D721Med (cell line): ENCODE data around the gene CARD10.

ENCODE experiments used
- DNase-seq: peaks from one replicate; pipeline ENCODE4 v3.0.0; 2011; ENCODE audit warnings: low spot score; ENCODE audit not compliant: insufficient read length
- FAIRE-seq: peaks from 2 replicates; lab custom pipeline; 2011; peaks lifted over from hg19 to GRCh38; lab: Jason Lieb, UNC
- TF ChIP-seq, protein P1 (sequence below): IDR thresholded peaks from 2 replicates; pipeline ENCODE4 v1.5.1; 2012; ENCODE audit warnings: mild to moderate bottlenecking, control low read depth; ENCODE audit not compliant: insufficient read depth; ENCODE audit errors: missing control alignments

The CARD10 gene

GRCh38 chr22:37457093-37457893 lies 61.9 kb downstream of the CARD10 start:
- DNase-seq = no peak
- TF ChIP-seq, protein P1, sequence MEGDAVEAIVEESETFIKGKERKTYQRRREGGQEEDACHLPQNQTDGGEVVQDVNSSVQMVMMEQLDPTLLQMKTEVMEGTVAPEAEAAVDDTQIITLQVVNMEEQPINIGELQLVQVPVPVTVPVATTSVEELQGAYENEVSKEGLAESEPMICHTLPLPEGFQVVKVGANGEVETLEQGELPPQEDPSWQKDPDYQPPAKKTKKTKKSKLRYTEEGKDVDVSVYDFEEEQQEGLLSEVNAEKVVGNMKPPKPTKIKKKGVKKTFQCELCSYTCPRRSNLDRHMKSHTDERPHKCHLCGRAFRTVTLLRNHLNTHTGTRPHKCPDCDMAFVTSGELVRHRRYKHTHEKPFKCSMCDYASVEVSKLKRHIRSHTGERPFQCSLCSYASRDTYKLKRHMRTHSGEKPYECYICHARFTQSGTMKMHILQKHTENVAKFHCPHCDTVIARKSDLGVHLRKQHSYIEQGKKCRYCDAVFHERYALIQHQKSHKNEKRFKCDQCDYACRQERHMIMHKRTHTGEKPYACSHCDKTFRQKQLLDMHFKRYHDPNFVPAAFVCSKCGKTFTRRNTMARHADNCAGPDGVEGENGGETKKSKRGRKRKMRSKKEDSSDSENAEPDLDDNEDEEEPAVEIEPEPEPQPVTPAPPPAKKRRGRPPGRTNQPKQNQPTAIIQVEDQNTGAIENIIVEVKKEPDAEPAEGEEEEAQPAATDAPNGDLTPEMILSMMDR = peak; percentile 79
- FAIRE-seq = no peak

DNA sequence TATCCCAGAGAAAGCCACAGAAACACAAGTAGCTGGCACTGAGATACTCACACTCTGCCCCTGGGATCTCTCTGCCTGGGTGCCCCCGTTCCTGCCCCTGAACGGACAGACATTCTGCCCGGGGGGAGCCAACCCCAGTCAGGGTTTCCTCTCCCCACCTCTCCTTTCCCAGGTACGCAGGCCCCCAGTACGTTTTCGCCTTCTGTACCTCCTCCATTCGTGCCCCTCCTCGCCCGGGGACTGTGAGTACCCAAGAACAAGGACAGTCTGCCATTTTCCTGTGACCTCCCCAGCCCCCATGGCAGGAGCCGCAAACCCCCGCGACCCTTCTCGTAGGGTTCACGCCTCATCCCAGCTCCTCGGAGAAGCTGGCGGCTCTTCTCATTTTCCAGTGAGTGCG lies 62.9 kb downstream of the CARD10 start:
- no peak for FAIRE-seq
- TF ChIP-seq, protein P1 = no peak

DNA sequence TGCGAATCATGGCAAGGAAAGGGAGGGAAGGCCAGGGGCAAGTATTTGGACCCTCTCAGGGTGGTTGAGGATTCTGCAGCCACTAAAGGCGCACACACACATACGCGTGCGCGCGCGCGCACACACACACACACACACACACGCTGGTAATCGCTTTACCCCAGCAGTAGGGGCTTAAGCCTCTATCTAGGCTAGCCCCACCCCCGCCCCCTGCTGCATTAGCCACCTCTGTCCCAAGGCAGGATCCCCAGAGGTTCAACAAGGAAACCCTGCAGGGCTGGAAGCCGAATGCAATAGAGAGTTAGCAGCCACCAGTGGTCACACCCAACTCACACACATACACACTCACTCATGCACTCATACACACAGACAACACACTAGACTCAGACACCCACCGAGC lies 63.3 kb downstream of the CARD10 start:
- DNase-seq = no peak
- TF ChIP-seq, protein P1 = no peak
- no peak for FAIRE-seq

More for the DNA sequence above, 62.9 kb downstream of the CARD10 start:
- no peak for DNase-seq

DNA sequence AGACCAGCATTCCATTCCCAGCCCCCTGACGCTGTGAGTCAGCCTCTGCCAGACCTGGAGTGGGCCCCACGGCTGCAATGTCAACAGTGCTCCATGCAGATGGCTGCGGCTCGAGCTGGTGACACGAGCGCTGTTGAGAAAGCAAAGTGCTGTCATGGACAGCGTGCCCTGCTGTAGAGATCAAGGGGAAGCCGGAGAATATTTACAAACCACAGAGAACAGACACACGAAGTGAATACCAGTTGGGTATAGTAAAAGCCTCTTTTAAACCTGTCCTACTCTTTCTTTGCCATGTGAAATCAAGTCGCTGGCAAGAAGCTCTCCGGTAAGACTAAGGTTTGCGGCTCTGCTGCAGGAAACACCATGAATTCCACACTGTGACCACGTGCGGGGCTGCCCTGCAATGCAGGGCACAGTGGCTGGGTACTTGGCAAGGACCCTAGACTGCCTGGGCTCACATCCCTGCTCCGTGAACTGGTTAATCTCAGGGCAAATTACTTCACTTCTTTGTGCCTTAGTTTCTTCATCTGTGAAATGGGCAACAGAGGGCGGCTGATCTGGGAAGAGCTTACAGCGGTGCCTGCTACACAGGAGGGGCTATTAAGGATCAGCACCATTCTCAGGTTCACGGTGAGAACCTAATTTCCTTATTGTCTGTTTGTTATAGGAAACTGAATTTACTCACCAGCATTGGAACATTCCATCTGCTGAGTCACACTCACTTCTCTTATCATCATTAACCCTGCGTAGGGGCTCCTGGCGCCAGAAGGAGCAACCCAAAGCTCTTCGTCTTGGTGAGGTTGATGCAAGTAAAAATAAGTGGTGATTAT lies 64.1 kb downstream of the CARD10 start:
- no peak for DNase-seq
- TF ChIP-seq, protein P1 = no peak
- FAIRE-seq = no peak

- no peak for DNase-seq
- FAIRE-seq = no peak
- TF ChIP-seq, protein P1 = no peak
Measured at GRCh38 chr22:37453696-37454095, 65.5 kb downstream of the CARD10 start.

GRCh38 chr22:37451218-37451617 lies 68.0 kb downstream of the CARD10 start:
- TF ChIP-seq, protein P1 = no peak
- FAIRE-seq (no peak), DNase-seq (no peak)
